ENCODE data around the gene BEX3.

Gene BEX3

DNA sequence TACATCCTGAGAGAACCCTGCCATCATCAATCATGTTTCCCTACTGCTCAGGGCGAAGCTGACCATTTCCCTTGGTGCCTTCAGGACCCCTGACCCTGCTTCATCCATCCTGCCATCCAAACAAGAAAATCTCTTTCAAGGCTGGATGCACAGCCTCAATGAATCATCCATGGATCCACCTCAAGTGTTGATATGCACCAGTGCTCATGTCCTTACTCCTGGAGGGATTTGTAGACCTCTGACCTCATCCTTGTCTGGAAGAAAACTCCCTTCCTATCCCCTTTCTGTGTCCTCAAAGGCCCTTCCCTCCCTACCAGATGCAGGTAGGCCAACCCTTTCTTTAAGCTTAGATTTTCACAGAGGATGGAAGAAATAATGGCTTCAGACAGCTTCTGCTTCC, 24.6 kb downstream of the BEX3 start:
- TF ChIP-seq GATA3 (IDR thresholded peaks at IDR 0.05; ENCODE audit: low read depth, low read length) (no peak), GATA2 (IDR thresholded peaks at IDR 0.05; ENCODE audit: low read depth, low read length) (no peak)

DNA sequence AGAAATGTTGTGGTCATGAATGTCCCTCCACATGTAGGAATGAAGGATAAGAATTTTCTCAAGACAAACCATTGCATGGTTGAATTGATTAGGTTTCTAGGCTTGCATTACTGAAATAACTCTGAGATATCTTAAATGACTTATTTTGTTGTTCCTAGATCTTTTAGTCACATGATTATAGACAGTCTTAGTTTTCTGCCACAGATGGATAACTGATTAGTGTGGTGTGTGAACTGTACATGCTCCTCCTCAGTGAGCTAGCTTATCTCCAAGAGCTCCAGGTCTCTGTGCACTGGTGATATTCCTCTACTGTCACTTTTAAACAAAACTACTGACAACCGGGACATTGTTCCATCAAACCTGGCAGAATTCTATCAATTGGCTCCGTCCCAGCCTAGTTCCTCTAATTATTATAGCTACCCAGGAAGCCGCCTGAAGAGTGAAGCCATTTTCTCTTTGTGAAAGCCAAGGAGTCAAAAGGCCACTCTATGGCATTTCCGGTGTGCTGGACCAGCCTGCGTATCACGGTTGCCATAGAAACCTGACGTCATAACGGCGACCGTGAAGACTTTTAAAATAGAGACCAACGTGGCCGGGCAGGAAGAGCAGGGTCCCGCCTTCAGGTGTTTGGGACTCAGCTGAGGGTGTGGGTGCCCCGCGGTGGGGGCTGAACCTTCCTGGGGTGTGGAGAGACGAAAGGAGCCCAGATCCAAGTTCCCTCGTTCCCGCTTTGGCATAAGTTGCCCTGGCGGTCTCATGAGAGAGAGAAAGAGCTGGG, 28.1 kb downstream of the BEX3 start:
- TF ChIP-seq GATA2 (IDR thresholded peaks at IDR 0.05; ENCODE audit: low read depth, low read length) (no peak), GATA3 (IDR thresholded peaks at IDR 0.05; ENCODE audit: low read depth, low read length) (no peak)

DNA sequence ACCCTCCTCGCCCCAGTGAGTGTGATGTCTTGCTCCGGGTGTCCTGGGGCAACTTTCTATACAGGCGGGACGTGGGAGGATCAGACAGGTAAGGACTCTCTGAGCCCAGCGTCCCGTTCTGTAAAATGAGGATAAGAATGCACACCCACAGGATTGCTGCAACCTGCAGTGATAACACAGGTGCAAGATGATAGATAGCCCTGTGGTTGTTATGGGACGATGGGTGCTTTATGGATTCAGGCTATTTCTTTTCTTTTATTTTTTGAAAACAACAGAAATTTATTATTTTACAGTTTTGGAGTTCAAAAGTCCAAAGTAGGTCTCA, 28.6 kb downstream of the BEX3 start:
- TF ChIP-seq GATA2 (IDR thresholded peaks at IDR 0.05; ENCODE audit: low read depth, low read length) (no peak), GATA3 (IDR thresholded peaks at IDR 0.05; ENCODE audit: low read depth, low read length) (no peak)

GRCh38 chrX:103406256-103406655, 29.9 kb downstream of the BEX3 start:
- TF ChIP-seq GATA3 (IDR thresholded peaks at IDR 0.05; ENCODE audit: low read depth, low read length): no peak
- no peak for TF ChIP-seq GATA2 (IDR thresholded peaks at IDR 0.05; ENCODE audit: low read depth, low read length)

DNA sequence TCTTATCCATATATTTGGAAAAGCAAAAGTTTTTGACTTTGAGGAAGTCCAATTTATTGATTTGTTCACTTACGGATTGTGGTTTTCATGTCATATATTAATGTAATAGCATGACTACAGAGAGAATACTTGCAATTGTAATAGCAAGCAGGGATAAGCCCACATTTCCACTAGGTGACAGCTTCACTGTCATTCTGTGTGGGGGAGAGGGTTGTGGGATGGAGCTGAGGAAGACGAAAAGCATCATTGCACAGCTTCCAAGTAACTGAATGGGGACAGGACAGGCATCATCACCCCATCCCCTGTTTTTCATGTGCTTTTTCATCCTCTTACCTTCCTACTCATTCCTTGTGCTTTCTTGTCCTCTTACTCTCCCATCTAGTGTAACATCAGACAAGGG, 31.4 kb downstream of the BEX3 start:
- no peak for TF ChIP-seq GATA2 (IDR thresholded peaks at IDR 0.05; ENCODE audit: low read depth, low read length)
- no peak for TF ChIP-seq GATA3 (IDR thresholded peaks at IDR 0.05; ENCODE audit: low read depth, low read length)

- TF ChIP-seq GATA2 (IDR thresholded peaks at IDR 0.05; ENCODE audit: low read depth, low read length) (no peak), GATA3 (IDR thresholded peaks at IDR 0.05; ENCODE audit: low read depth, low read length) (no peak)
These were observed 37.5 kb downstream of the BEX3 start for GRCh38 chrX:103413705-103414387.

- TF ChIP-seq GATA2 (IDR thresholded peaks at IDR 0.05; ENCODE audit: low read depth, low read length) (no peak), GATA3 (IDR thresholded peaks at IDR 0.05; ENCODE audit: low read depth, low read length) (no peak)
These were observed 38.2 kb downstream of the BEX3 start for GRCh38 chrX:103414561-103414960.

- TF ChIP-seq GATA2 (IDR thresholded peaks at IDR 0.05; ENCODE audit: low read depth, low read length) (no peak), GATA3 (IDR thresholded peaks at IDR 0.05; ENCODE audit: low read depth, low read length) (no peak)
These were observed 38.7 kb downstream of the BEX3 start for GRCh38 chrX:103415068-103415467.

DNA sequence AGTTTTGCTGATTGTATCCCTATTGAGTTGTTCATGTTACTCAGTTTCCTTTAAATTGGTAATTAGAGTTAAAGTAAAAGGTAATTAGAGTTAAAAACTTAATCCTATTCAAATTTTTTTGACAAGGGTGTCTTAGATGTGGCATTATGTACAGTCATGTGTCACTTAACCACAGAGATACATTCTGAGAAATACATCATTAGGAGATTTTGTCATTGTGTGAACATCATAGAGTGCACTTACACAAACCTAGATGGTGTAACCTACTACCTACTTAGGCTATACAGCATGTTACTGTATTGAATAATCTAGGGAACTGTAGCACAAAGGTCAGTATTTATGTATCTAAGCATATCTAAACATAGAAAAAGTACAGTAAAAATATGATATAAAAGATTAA, 39.2 kb downstream of the BEX3 start:
- TF ChIP-seq GATA3 (IDR thresholded peaks at IDR 0.05; ENCODE audit: low read depth, low read length): no peak
- no peak for TF ChIP-seq GATA2 (IDR thresholded peaks at IDR 0.05; ENCODE audit: low read depth, low read length)

DNA sequence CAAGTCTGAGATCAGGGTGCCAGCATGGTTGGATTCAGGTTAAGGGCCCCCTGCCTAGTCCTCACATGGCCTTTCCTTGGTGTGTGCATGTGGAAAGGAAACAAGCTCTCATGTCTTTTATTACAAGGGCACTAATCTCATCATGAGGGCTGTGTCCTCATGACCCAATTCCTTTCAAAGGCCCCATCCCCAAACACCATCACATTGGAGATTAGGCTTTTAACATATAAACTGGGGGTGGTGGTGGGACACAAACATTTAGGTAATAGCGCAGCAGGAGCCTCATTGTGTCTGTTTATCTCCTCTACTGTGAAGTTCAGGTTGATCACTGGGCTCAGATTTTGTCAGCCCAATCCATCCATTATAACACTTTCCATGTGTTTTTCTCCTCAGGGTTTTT, 41.0 kb downstream of the BEX3 start:
- no peak for TF ChIP-seq GATA3 (IDR thresholded peaks at IDR 0.05; ENCODE audit: low read depth, low read length)
- no peak for TF ChIP-seq GATA2 (IDR thresholded peaks at IDR 0.05; ENCODE audit: low read depth, low read length)

GRCh38 chrX:103417933-103418332, 41.6 kb downstream of the BEX3 start:
- TF ChIP-seq GATA3 (IDR thresholded peaks at IDR 0.05; ENCODE audit: low read depth, low read length): no peak
- no peak for TF ChIP-seq GATA2 (IDR thresholded peaks at IDR 0.05; ENCODE audit: low read depth, low read length)

DNA sequence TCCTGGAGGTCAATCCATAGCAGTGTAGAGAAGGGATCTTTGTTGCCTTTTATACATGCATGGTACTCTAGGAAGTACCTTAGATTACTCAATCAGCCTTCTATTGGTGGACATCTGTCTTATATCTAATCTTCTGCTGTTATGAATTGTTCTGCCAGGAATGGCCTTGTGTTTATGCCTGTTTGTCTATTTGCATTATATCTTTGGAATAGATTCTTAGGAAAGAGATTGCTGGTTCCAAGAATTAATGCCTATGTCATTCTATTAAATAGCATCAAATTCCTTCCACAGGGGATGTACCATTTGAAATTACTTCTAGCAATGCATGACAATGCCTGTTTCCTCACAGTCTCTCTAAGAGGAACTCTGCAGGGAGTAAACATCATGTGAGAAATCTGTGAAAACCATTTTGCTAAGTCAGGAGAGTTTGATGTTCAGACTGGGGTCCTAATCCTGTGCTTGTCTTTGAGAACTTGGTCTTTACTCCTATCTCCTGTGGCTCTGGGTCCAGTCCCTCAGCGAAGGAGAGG, 42.5 kb downstream of the BEX3 start:
- no peak for TF ChIP-seq GATA2 (IDR thresholded peaks at IDR 0.05; ENCODE audit: low read depth, low read length)
- no peak for TF ChIP-seq GATA3 (IDR thresholded peaks at IDR 0.05; ENCODE audit: low read depth, low read length)

GRCh38 chrX:103423955-103424638, 47.8 kb downstream of the BEX3 start:
- no peak for TF ChIP-seq GATA3 (IDR thresholded peaks at IDR 0.05; ENCODE audit: low read depth, low read length)
